Measurements from ENCODE around the gene PPP6R3.

The PPP6R3 gene

GRCh38 chr11:68460741-68461574 is at the start of gene PPP6R3:
Gene PPP6R3 (plus strand): TSS chr11:68460752. CDS start chr11:68537665, 76,913 bp downstream.
- Mint-ChIP-seq H3K27ac (peak within 1 kb of the TSS; percentile 93), H3K27me3 (ENCODE audit: low read depth) (peaks cover under 1% of the 10 kb centered on the region), H3K36me3 (ENCODE audit: low read depth) (peaks cover 13% of the 10 kb centered on the region), H3K4me1 (ENCODE audit: low read depth) (peaks cover 28% of the 10 kb centered on the region), H3K4me3 (peak within 1 kb of the TSS; percentile 95), H3K9me3 (no peaks in the 10 kb centered on the region)
- no peak for DNase-seq (ENCODE audit: low spot score)

DNA sequence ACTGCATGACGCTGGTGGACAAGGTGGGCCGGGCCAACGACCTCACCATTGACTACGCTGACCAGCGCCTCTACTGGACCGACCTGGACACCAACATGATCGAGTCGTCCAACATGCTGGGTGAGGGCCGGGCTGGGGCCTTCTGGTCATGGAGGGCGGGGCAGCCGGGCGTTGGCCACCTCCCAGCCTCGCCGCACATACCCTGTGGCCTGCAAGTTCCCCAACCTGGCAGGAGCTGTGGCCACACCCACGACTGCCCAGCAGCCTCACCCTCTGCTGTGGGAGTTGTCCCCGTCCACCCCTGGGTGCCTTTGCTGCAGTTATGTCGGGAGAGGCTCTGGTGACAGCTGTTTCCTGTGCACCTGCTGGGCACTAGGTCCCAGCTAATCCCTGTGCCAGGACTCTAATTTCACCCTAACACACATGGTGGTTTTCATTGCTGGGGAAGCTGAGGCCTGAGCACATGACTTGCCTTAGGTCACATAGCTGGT is 49.0 kb upstream of the PPP6R3 start:
- Mint-ChIP-seq H3K36me3 (ENCODE audit: low read depth) (no peaks in the 10 kb centered on the region), H3K9me3 (no peaks in the 10 kb centered on the region), H3K27me3 (ENCODE audit: low read depth) (no peaks in the 10 kb centered on the region), H3K4me3 (no peak overlapping the region), H3K4me1 (ENCODE audit: low read depth) (no peaks in the 10 kb centered on the region), H3K27ac (no peak overlapping the region)
- DNase-seq (ENCODE audit: low spot score) = no peak

- Mint-ChIP-seq H3K36me3 (ENCODE audit: low read depth) (no peaks in the 10 kb centered on the region), H3K4me3 (no peak overlapping the region), H3K27me3 (ENCODE audit: low read depth) (no peaks in the 10 kb centered on the region), H3K27ac (no peak overlapping the region), H3K4me1 (ENCODE audit: low read depth) (no peaks in the 10 kb centered on the region), H3K9me3 (no peaks in the 10 kb centered on the region)
- no peak for DNase-seq (ENCODE audit: low spot score)
Measured at GRCh38 chr11:68412593-68413475, 47.7 kb upstream of the PPP6R3 start.

- no peak overlapping the region for H3K4me3 Mint-ChIP-seq
- no peaks in the 10 kb centered on the region for H3K4me1 Mint-ChIP-seq (ENCODE audit: low read depth)
- no peak overlapping the region for H3K27ac Mint-ChIP-seq
- H3K36me3 Mint-ChIP-seq (ENCODE audit: low read depth) = no peaks in the 10 kb centered on the region
- no peak for DNase-seq (ENCODE audit: low spot score)
- H3K27me3 Mint-ChIP-seq (ENCODE audit: low read depth) = no peaks in the 10 kb centered on the region
- H3K9me3 Mint-ChIP-seq = no peaks in the 10 kb centered on the region
Measured at GRCh38 chr11:68413591-68413999, 47.0 kb upstream of the PPP6R3 start.

DNA sequence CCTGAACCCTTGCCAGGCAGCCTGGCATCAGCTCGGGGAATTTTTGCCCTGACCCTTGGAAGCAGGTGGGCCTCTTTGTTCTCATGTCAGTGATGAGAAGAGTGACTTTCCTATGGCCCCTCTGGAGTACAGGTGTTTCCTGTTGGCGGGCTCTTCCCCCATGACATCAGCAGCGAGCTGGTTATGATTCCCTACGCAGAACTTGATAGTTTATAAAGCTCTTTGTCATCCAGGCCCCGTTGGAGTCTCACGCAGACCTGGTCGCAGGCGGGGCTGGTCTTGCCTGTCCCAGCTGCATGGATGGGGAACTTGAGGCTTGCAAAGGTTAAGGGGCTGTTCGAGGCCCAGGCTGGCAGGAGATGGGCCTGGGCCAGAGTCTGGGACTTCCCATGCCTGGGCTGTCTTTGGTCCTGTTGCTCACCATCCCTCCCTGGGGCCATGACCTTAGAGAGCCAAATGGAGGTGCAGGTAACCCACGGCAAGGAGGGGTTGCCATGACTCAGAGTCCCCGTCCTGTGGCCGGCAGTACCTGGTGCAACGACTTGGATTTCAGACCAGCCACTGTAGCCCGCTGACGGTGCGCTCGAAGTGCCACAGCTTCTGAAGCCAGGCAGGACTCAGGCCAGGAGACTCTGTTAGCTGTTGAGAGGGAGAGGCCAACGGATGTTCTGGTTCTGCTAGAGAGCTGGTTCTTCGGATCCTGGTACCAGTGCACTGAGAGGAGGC is 45.9 kb upstream of the PPP6R3 start:
- Mint-ChIP-seq H3K4me3 (no peak overlapping the region), H3K27ac (no peak overlapping the region), H3K9me3 (no peaks in the 10 kb centered on the region), H3K36me3 (ENCODE audit: low read depth) (no peaks in the 10 kb centered on the region), H3K27me3 (ENCODE audit: low read depth) (no peaks in the 10 kb centered on the region), H3K4me1 (ENCODE audit: low read depth) (no peaks in the 10 kb centered on the region)
- DNase-seq (ENCODE audit: low spot score) = no peak

DNA sequence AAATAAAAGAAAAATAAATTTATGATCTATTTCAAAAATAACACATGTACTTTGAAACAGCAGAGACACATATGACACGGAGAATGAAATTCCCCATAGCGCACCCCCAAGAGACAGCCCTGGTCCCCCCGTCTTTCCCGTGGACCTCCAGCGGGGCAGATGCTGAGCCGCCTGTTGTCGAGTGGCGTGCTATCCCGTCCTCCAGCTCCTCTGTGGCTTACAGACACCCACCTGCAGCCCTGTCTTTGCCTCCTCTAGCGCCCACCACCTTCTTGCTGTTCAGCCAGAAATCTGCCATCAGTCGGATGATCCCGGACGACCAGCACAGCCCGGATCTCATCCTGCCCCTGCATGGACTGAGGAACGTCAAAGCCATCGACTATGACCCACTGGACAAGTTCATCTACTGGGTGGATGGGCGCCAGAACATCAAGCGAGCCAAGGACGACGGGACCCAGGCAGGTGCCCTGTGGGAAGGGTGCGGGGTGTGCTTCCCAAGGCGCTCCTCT is 44.4 kb upstream of the PPP6R3 start:
- H3K4me3 Mint-ChIP-seq = no peak overlapping the region
- no peak for DNase-seq (ENCODE audit: low spot score)
- H3K27ac Mint-ChIP-seq = no peak overlapping the region
- no peaks in the 10 kb centered on the region for H3K9me3 Mint-ChIP-seq
- no peaks in the 10 kb centered on the region for H3K4me1 Mint-ChIP-seq (ENCODE audit: low read depth)
- H3K27me3 Mint-ChIP-seq (ENCODE audit: low read depth) = no peaks in the 10 kb centered on the region
- H3K36me3 Mint-ChIP-seq (ENCODE audit: low read depth) = no peaks in the 10 kb centered on the region

GRCh38 chr11:68418648-68419047 is 41.9 kb upstream of the PPP6R3 start:
- Mint-ChIP-seq H3K27ac (no peak overlapping the region), H3K27me3 (ENCODE audit: low read depth) (no peaks in the 10 kb centered on the region), H3K9me3 (no peaks in the 10 kb centered on the region), H3K36me3 (ENCODE audit: low read depth) (no peaks in the 10 kb centered on the region), H3K4me1 (ENCODE audit: low read depth) (no peaks in the 10 kb centered on the region), H3K4me3 (no peak overlapping the region)
- no peak for DNase-seq (ENCODE audit: low spot score)

DNA sequence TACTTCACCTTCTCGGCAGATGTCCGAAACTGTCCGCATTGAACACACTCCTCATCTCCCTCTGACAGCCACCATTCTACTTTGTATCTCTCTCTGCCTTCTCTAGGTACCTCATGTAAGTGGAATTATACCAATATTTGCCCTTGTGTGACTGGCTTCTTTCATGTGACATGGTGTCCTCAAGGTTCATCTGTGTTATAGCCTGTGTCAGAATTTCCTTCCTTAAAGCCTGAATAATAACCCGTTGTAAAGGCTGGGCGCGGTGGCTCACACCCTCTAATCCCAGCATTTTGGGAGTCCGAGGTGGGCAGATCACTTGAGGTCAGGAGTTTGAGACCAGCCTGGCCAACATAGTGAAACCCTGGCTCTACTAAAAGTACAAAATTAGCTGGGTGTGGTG is 40.4 kb upstream of the PPP6R3 start:
- H3K36me3 Mint-ChIP-seq (ENCODE audit: low read depth) = no peaks in the 10 kb centered on the region
- no peaks in the 10 kb centered on the region for H3K9me3 Mint-ChIP-seq
- H3K27ac Mint-ChIP-seq = no peak overlapping the region
- H3K4me3 Mint-ChIP-seq = no peak overlapping the region
- no peak for DNase-seq (ENCODE audit: low spot score)
- no peaks in the 10 kb centered on the region for H3K27me3 Mint-ChIP-seq (ENCODE audit: low read depth)
- H3K4me1 Mint-ChIP-seq (ENCODE audit: low read depth) = no peaks in the 10 kb centered on the region

DNA sequence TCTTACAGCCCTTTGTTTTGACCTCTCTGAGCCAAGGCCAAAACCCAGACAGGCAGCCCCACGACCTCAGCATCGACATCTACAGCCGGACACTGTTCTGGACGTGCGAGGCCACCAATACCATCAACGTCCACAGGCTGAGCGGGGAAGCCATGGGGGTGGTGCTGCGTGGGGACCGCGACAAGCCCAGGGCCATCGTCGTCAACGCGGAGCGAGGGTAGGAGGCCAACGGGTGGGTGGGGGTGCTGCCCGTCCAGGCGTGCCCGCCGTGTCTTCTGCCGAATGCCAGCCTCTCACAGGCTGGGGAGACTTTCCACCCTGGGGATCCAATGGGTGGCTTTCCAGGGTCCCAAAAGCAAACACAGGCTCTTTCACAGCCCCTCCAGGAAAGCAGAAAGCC is 37.1 kb upstream of the PPP6R3 start:
- H3K27me3 Mint-ChIP-seq (ENCODE audit: low read depth) = no peaks in the 10 kb centered on the region
- peaks cover 1% of the 10 kb centered on the region for H3K36me3 Mint-ChIP-seq (ENCODE audit: low read depth)
- DNase-seq (ENCODE audit: low spot score) = no peak
- no peak overlapping the region for H3K27ac Mint-ChIP-seq
- H3K4me3 Mint-ChIP-seq = no peak overlapping the region
- H3K4me1 Mint-ChIP-seq (ENCODE audit: low read depth) = no peaks in the 10 kb centered on the region
- H3K9me3 Mint-ChIP-seq = peaks cover 3% of the 10 kb centered on the region

DNA sequence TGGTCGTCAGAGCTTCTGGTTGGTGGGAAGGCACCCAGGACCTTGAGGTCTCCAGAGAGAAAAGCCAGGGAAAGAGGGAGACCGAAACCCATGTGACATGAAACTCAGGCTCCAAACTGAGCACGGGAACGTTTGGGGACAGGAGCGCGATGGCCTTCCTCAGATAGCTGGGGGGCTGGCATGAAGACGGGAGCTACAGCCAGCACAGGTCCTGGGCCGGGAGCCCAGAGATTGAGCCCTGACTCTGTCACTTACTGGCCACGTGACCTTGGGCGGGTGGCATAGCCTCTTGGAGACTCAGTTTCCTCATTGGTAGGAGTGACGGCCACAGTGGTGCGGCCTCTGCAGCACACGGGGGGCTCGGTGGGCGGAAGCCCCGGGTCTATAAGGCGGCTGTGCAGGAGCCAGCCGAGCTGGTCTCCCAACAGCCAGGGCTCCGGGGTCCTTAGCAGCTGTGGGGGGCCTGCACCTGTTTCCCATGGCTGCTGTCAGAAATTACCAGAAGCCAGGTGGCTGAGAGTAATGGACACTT is 36.4 kb upstream of the PPP6R3 start:
- Mint-ChIP-seq H3K4me3 (no peak overlapping the region), H3K9me3 (peaks cover 6% of the 10 kb centered on the region), H3K4me1 (ENCODE audit: low read depth) (no peaks in the 10 kb centered on the region), H3K27ac (no peak overlapping the region), H3K27me3 (ENCODE audit: low read depth) (no peaks in the 10 kb centered on the region), H3K36me3 (ENCODE audit: low read depth) (peaks cover 5% of the 10 kb centered on the region)
- DNase-seq (ENCODE audit: low spot score) = no peak

- Mint-ChIP-seq H3K4me1 (ENCODE audit: low read depth) (no peaks in the 10 kb centered on the region), H3K27me3 (ENCODE audit: low read depth) (no peaks in the 10 kb centered on the region), H3K4me3 (no peak overlapping the region), H3K36me3 (ENCODE audit: low read depth) (peaks cover 12% of the 10 kb centered on the region), H3K27ac (no peak overlapping the region), H3K9me3 (peaks cover 14% of the 10 kb centered on the region)
- DNase-seq (ENCODE audit: low spot score) = no peak
Measured at GRCh38 chr11:68424981-68425865, 35.3 kb upstream of the PPP6R3 start.

DNA sequence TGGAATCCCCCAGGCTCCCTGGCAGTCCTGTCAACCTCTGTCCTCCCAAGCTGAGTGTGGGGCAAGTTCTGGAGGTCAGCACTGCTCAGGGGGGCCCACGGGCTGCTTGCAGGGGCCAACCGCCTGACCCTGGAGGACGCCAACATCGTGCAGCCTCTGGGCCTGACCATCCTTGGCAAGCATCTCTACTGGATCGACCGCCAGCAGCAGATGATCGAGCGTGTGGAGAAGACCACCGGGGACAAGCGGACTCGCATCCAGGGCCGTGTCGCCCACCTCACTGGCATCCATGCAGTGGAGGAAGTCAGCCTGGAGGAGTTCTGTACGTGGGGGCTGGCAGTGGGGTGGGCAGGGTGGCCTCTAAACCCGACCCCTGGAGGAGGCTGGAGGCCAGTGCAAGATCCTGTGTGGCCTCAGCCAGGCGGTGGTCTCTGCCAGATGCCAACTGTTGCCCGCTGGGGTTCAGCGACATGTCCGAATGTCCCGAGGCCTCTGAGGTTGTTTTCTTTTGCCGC is 34.6 kb upstream of the PPP6R3 start:
- Mint-ChIP-seq H3K9me3 (peaks cover 20% of the 10 kb centered on the region), H3K4me1 (ENCODE audit: low read depth) (no peaks in the 10 kb centered on the region), H3K27ac (no peak overlapping the region), H3K4me3 (no peak overlapping the region), H3K27me3 (ENCODE audit: low read depth) (no peaks in the 10 kb centered on the region), H3K36me3 (ENCODE audit: low read depth) (peaks cover 17% of the 10 kb centered on the region)
- DNase-seq (ENCODE audit: low spot score) = no peak

Measured in T-helper 2 cell treated with Interferon-gamma antibody and Interleukin-4, amounts not matched to agents 5 μg/mL and 100 μg/mL, for 36 hours (primary cell).